HCT116 (cell line): Measurements from ENCODE around the gene SAMD4A. TPM values are rescaled to one million over a fixed set of nuclear protein-coding genes. Genes with fewer than 3 reads are reported as not detected.

Source experiments
- ATAC-seq: fragments of 200-7000 bp; cut with Tn5 transposase; 2 replicates; pipeline ENCODE4 v1.9.1; 2020; ENCODE audit warnings: mild to moderate bottlenecking, moderate library complexity
- BruUV-seq: library from RNA; stranded (reverse); fragments of 400-500 nt; replicated peaks from 2 replicates; lab custom pipeline; 2021; lab: Mats Ljungman, UMichigan
- CTCF ChIA-PET: fragments of 300-600 bp; sonication (Branson Sonifier 250); formaldehyde crosslinking; loops from one replicate; lab custom pipeline; 2021; ENCODE audit warnings: antibody characterized with exemption; lab: Charles Lee
- POLR2A ChIA-PET: fragments of 300-600, 350-600 bp; sonication (Branson Sonifier 250); formaldehyde crosslinking; loops from one replicate; lab custom pipeline; 2021; ENCODE audit warnings: antibody characterized with exemption; lab: Charles Lee
- RAD21 ChIA-PET, 2 experiments: fragments of 300-600 bp; sonication (Branson Sonifier 250); formaldehyde crosslinking; loops; one replicate each; lab custom pipeline; 2023; ENCODE audit warnings: low total read pairs in 2 of 2; ENCODE audit not compliant: uncharacterized antibody in 2 of 2, unreplicated experiment in 2 of 2, low non-redundant PET in 1 of 2; lab: Charles Lee
- DNase-seq: peaks from one replicate; pipeline ENCODE4 v3.0.0-alpha.2; 2010; ENCODE audit warnings: low read depth, low spot score
- H2AFZ ChIP-seq: fragments of 200-600 bp; shearing (Covaris generic), sonication (generic); 2 replicates; pipeline ENCODE4 v1.6.1; 2017; ENCODE audit warnings: low read depth, mixed run types, mixed read lengths, antibody characterized with exemption, low read length; ENCODE audit not compliant: poor library complexity, severe bottlenecking
- H3K27ac ChIP-seq: 2 replicates; pipeline ENCODE4 v1.5.1; 2012; ENCODE audit warnings: low read depth, low read length
- H3K27me3 ChIP-seq: fragments of 200-600 bp; sonication (generic); 2 replicates; pipeline ENCODE4 v1.6.1; 2016; ENCODE audit warnings: mixed run types, low read length, mixed read lengths; ENCODE audit not compliant: insufficient read depth
- H3K36me3 ChIP-seq, 2 experiments: fragments of 200-500 bp in 1 of 2; fragments of 200-600 bp in 1 of 2; sonication (Bioruptor generic) in 1 of 2; sonication (generic) in 1 of 2; 2 replicates each; pipeline versions ENCODE4 v1.5.1 to v1.6.1; 2014 to 2016; ENCODE audit warnings: low read length in 2 of 2, inconsistent platforms in 1 of 2, mixed read lengths in 1 of 2, mixed run types in 1 of 2; ENCODE audit not compliant: insufficient read depth in 2 of 2, control insufficient read depth in 1 of 2
- H3K4me1 ChIP-seq, 2 experiments: fragments of 200-600 bp in 1 of 2; sonication (generic) in 1 of 2; 2 replicates each; pipeline versions ENCODE4 v1.5.1 to v1.6.1; 2012 to 2017; ENCODE audit warnings: low read length in 2 of 2, inconsistent platforms in 1 of 2, mild to moderate bottlenecking in 1 of 2, mixed read lengths in 1 of 2, mixed run types in 1 of 2, moderate library complexity in 1 of 2; ENCODE audit not compliant: insufficient read depth in 2 of 2, control insufficient read depth in 1 of 2
- H3K4me2 ChIP-seq: fragments of 200-600 bp; sonication (generic); 2 replicates; pipeline ENCODE4 v1.6.1; 2017; ENCODE audit warnings: mixed run types, low read length, mixed read lengths
- H3K4me3 ChIP-seq, 2 experiments: fragments of 200-600 bp in 1 of 2; sonication (generic) in 1 of 2; replicated peaks in 1 of 2; 2 replicates each; pipeline ENCODE4 v1.5.1; 2011 to 2016; ENCODE audit warnings: low read length in 2 of 2, control low read depth in 1 of 2, low read depth in 1 of 2, mild to moderate bottlenecking in 1 of 2, mixed read lengths in 1 of 2, mixed run types in 1 of 2
- H3K79me2 ChIP-seq: fragments of 200-600 bp; sonication (generic); 2 replicates; pipeline ENCODE4 v1.6.1; 2017; ENCODE audit warnings: mild to moderate bottlenecking, mixed run types, low read length, moderate library complexity, mixed read lengths; ENCODE audit not compliant: insufficient read depth
- H3K9ac ChIP-seq: fragments of 200-600 bp; sonication (generic); 2 replicates; pipeline ENCODE4 v1.6.1; 2016; ENCODE audit warnings: low read length, mixed read lengths
- H3K9me2 ChIP-seq: fragments of 200-600 bp; sonication (generic), shearing (Covaris generic); 2 replicates; pipeline ENCODE4 v1.6.1; 2017; ENCODE audit warnings: mixed run types, mild to moderate bottlenecking, moderate library complexity; ENCODE audit not compliant: insufficient read depth
- H3K9me3 ChIP-seq, 2 experiments: fragments of 200-500 bp in 1 of 2; fragments of 200-600 bp in 1 of 2; sonication (Bioruptor generic) in 1 of 2; sonication (generic) in 1 of 2; 2 replicates each; pipeline ENCODE4 v1.6.1; 2014 to 2017; ENCODE audit warnings: low read length in 2 of 2, mixed read lengths in 2 of 2, inconsistent platforms in 1 of 2, low read depth in 1 of 2, mild to moderate bottlenecking in 1 of 2, mixed run types in 1 of 2, moderate library complexity in 1 of 2; ENCODE audit not compliant: control insufficient read depth in 1 of 2, insufficient read depth in 1 of 2
- H4K20me1 ChIP-seq: fragments of 200-600 bp; sonication (generic), shearing (Covaris generic); 2 replicates; pipeline ENCODE4 v1.6.1; 2017; ENCODE audit warnings: mixed run types, mild to moderate bottlenecking, moderate library complexity; ENCODE audit not compliant: insufficient read depth
- MAX ChIP-seq: IDR thresholded peaks from 2 replicates; pipeline ENCODE4 v1.6.1; 2012
- REST ChIP-seq: IDR thresholded peaks from 2 replicates; pipeline ENCODE4 v1.6.1; 2012; ENCODE audit warnings: low read depth
- SP1 ChIP-seq: IDR thresholded peaks from 2 replicates; pipeline ENCODE4 v1.6.1; 2012; ENCODE audit warnings: low read depth
- ZBTB33 ChIP-seq: IDR thresholded peaks from 2 replicates; pipeline ENCODE4 v1.6.1; 2011; ENCODE audit warnings: mild to moderate bottlenecking, low read length, moderate library complexity; ENCODE audit not compliant: insufficient replicate concordance; ENCODE audit errors: extremely low read depth
- ZNF274 ChIP-seq: fragments of 200-500 bp; sonication (Bioruptor generic); IDR thresholded peaks from 2 replicates; pipeline ENCODE4 v1.6.1; 2014; ENCODE audit warnings: mild to moderate bottlenecking, low read depth, low read length, inconsistent platforms
- intact Hi-C: fragments of 100-400 bp; cut with micrococcal nuclease; formaldehyde crosslinking; loops from 2 replicates; pipeline ENCODE4 v1.10.0; 2022
- total RNA-seq: library from RNA; stranded (reverse); gene quantifications from one replicate; pipeline ENCODE4 v1.2.1, GENCODE V29; 2021; ENCODE audit not compliant: unreplicated experiment

Gene SAMD4A
- total RNA-seq, 1 experiment from 2014 or later, result 9.0 TPM

DNA sequence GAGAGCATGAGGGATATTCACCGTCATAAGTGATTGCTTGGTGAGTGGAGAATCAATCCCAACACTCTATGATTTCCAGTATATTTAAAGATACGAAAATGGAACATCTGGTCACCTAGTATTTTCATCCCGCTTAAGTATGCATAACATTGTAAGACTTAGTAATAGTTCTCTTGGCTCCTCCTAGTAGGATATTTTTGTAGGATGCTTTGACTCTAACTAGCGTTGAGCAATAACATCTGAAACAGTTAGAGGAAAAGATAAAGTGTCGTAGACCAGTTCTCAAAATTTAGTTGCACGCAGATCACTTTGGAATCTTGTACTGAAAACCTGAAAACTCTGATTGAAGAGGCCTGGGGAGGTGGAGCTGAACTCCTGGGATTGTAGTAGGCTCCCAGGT, 7.6 kb downstream of the SAMD4A start:
- no peaks in the 10 kb centered on the region for H4K20me1 ChIP-seq
- POLR2A ChIA-PET, result no interaction called here
- no peak for TF ChIP-seq ZBTB33
- TF ChIP-seq REST, result no peak
- no peak for TF ChIP-seq SP1
- no peak for TF ChIP-seq ZNF274
- TF ChIP-seq MAX, result no peak
- TF ChIP-seq, all 23 proteins: peak for 0
- Histone ChIP-seq H3K4me3 (no peak overlapping the region), H3K27me3 (no peaks in the 10 kb centered on the region), H3K79me2 (peaks cover 12% of the 10 kb centered on the region; the same call in 1 of the 2 replicates), H3K27ac (no peak overlapping the region), H3K9me3 (peaks cover 4 to 10% of the 10 kb centered on the region in 2 experiments; a peak in 2 of 4 replicates), H3K4me1 (peaks cover 0 to 15% of the 10 kb centered on the region in 2 experiments; a peak in 1 of 4 replicates), H3K4me2 (no peak overlapping the region), H3K9me2 (no peaks in the 10 kb centered on the region), H3K36me3 (peaks cover 0 to 26% of the 10 kb centered on the region in 2 experiments; a peak in 2 of 4 replicates), H3K9ac (no peak overlapping the region), H2AFZ (no peak overlapping the region)
- RAD21 ChIA-PET, result no interaction called here
- no peak for ATAC-seq
- intact Hi-C loops, result no loop called here
- DNase-seq, result no peak
- CTCF ChIA-PET, result no interaction called here
- no TSS peak for BruUV-seq
